EL (cell line): ENCODE results near the gene TBX2.
A peak's percentile ranks its signal among the peaks of the same experiment; 100 is the strongest.
"Not testable (repeated sequence)": the region's sequence is repeated elsewhere in the genome, so short reads cannot be mapped to it uniquely, and the experiment has no call there.

Experiments used
- DNase-seq: peaks from one replicate; pipeline ENCODE4 v3.0.0-alpha.2; 2016

Gene TBX2

GRCh38 chr17:61415374-61416210 is 15.9 kb downstream of the TBX2 start:
- DNase-seq: peak; percentile 52

GRCh38 chr17:61416211-61416539 is 16.5 kb downstream of the TBX2 start:
- no peak for DNase-seq

GRCh38 chr17:61416540-61417363 is 17.1 kb downstream of the TBX2 start:
- peak; percentile 95 for DNase-seq

GRCh38 chr17:61418449-61418848 is 18.8 kb downstream of the TBX2 start:
- no peak for DNase-seq

- DNase-seq: no peak
Observed at GRCh38 chr17:61419496-61420046, 19.9 kb downstream of the TBX2 start.

- no peak for DNase-seq
Observed at GRCh38 chr17:61420052-61420451, 20.4 kb downstream of the TBX2 start.

- DNase-seq: no peak
Observed at GRCh38 chr17:61420745-61421398, 21.2 kb downstream of the TBX2 start.

GRCh38 chr17:61421460-61421859 is 21.8 kb downstream of the TBX2 start:
- no peak for DNase-seq

- DNase-seq: no peak
Observed at GRCh38 chr17:61422116-61422799, 22.6 kb downstream of the TBX2 start.

- no peak for DNase-seq
Observed at GRCh38 chr17:61422869-61423268, 23.2 kb downstream of the TBX2 start.

- DNase-seq: no peak
Observed at GRCh38 chr17:61423967-61424649, 24.5 kb downstream of the TBX2 start.

GRCh38 chr17:61425682-61426481 is 26.2 kb downstream of the TBX2 start:
- no peak for DNase-seq

- DNase-seq: peak; percentile 93
Observed at GRCh38 chr17:61426482-61427304, 27.1 kb downstream of the TBX2 start.

GRCh38 chr17:61427567-61427966 is 27.9 kb downstream of the TBX2 start:
- no peak for DNase-seq

- no peak for DNase-seq
Observed at GRCh38 chr17:61429274-61429673, 29.6 kb downstream of the TBX2 start.

- DNase-seq: not testable (repeated sequence)
Observed at GRCh38 chr17:61429831-61430230, 30.2 kb downstream of the TBX2 start.

- DNase-seq: peak; percentile 75
Observed at GRCh38 chr17:61431594-61432311, 32.1 kb downstream of the TBX2 start.

- DNase-seq: no peak
Observed at GRCh38 chr17:61436273-61436672, 36.6 kb downstream of the TBX2 start.

- DNase-seq: no peak
Observed at GRCh38 chr17:61436995-61437704, 37.5 kb downstream of the TBX2 start.
